ENCODE results near the gene ACIN1. TPM values are rescaled to one million over a fixed set of nuclear protein-coding genes. Genes with fewer than 3 reads are reported as not detected.

Gene ACIN1
- total RNA-seq, 1 experiment from 2014 or later = 179 TPM

DNA sequence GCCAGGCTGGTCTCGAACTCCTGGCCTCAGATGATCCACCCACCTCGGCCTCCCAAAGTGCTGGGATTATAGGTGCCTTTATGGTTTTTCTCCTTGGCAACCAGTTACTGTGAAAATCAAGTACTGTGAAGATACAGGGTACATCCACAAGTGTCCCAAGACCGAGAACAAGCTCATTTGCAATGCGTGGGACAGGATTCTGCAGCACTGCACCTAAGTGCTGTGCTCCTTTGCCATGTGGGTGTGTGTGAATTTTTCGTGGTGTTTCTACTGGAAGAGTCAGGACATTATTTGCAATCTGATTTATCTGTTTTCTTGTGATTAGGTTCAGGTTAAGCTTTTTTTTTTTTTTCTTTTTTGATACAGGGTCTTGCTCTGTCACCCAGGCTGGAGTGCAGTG is 77.8 kb downstream of the ACIN1 start:
- ATAC-seq (no peak), DNase-seq (ENCODE audit: low read depth, low spot score) (no peak)
- H3K36me3 ChIP-seq (ENCODE audit: control insufficient read depth in 1 of 2, insufficient read depth in 2 of 2, low read length in 2 of 2) = no peaks in the 10 kb centered on the region
- POLR2A ChIA-PET = interaction anchor here (1.8 kb wide), 1 partner anchor 10 kb away, joined by 7 read pairs; no protein-coding TSS in a partner anchor
- no peak overlapping the region for H3K4me3 ChIP-seq (replicated peaks in 1 of 2; ENCODE audit: low read depth in 1 of 2, low read length in 2 of 2)
- peaks cover 3 to 7% of the 10 kb centered on the region in 2 experiments; a peak in 2 of 4 replicates for H3K4me1 ChIP-seq (ENCODE audit: control insufficient read depth in 1 of 2, insufficient read depth in 2 of 2, low read length in 2 of 2)
- H3K9ac ChIP-seq (ENCODE audit: low read length) = no peak overlapping the region
- H3K79me2 ChIP-seq (ENCODE audit: insufficient read depth, low read length) = no peaks in the 10 kb centered on the region
- no peak overlapping the region for H2AFZ ChIP-seq (ENCODE audit: low read depth, low read length, poor library complexity, severe bottlenecking)
- no peaks in the 10 kb centered on the region for H4K20me1 ChIP-seq (ENCODE audit: insufficient read depth)
- RAD21 ChIA-PET (ENCODE audit: low non-redundant PET in 1 of 2, low total read pairs in 2 of 2, uncharacterized antibody in 2 of 2, unreplicated experiment in 2 of 2) = no interaction called here
- no TSS peak for BruUV-seq (replicated peaks)
- TF ChIP-seq CTCF (IDR thresholded peaks at IDR 0.05 in 2 of 3, conservative IDR thresholded peaks at IDR 0.05 in 1 of 3; ENCODE audit: borderline replicate concordance in 1 of 3, insufficient read depth in 1 of 3, low read depth in 2 of 3, low read length in 2 of 3) (no peak), SIN3A (IDR thresholded peaks at IDR 0.05; ENCODE audit: low read depth) (no peak), EZH2phosphoT487 (IDR thresholded peaks at IDR 0.05; ENCODE audit: borderline replicate concordance) (no peak), POLR2AphosphoS5 (IDR thresholded peaks at IDR 0.05; ENCODE audit: low read depth, low read length) (no peak), EGR1 (IDR thresholded peaks at IDR 0.05; ENCODE audit: low read depth) (no peak), ATF3 (IDR thresholded peaks at IDR 0.05) (no peak), JUND (IDR thresholded peaks at IDR 0.05) (no peak), FOSL1 (IDR thresholded peaks at IDR 0.05; ENCODE audit: low read depth) (no peak), ZFX (IDR thresholded peaks at IDR 0.05) (no peak), CEBPB (IDR thresholded peaks at IDR 0.05; ENCODE audit: low read depth) (no peak), POLR2A (IDR thresholded peaks at IDR 0.05; ENCODE audit: borderline replicate concordance, extremely low read depth, insufficient read depth, insufficient read length) (no peak), ZBTB33 (IDR thresholded peaks at IDR 0.05; ENCODE audit: extremely low read depth, insufficient replicate concordance, low read length) (no peak), SRF (IDR thresholded peaks at IDR 0.05; ENCODE audit: low read depth) (no peak)
- TF ChIP-seq, protein P1, sequence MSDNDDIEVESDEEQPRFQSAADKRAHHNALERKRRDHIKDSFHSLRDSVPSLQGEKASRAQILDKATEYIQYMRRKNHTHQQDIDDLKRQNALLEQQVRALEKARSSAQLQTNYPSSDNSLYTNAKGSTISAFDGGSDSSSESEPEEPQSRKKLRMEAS (IDR thresholded peaks at IDR 0.05) = no peak
- H3K27ac ChIP-seq (ENCODE audit: low read depth, low read length) = no peak overlapping the region
- H3K27me3 ChIP-seq (ENCODE audit: insufficient read depth, low read length) = no peaks in the 10 kb centered on the region
- no peak overlapping the region for H3K4me2 ChIP-seq (ENCODE audit: low read length)
- no peaks in the 10 kb centered on the region for H3K9me2 ChIP-seq (ENCODE audit: insufficient read depth)
- CTCF ChIA-PET = no interaction called here
- no peaks in the 10 kb centered on the region for H3K9me3 ChIP-seq (ENCODE audit: control insufficient read depth in 1 of 2, insufficient read depth in 1 of 2, low read depth in 1 of 2, low read length in 2 of 2)
- intact Hi-C loops (cut with micrococcal nuclease) = no loop called here

All from HCT116 (cell line).